HL-60/S4 (cell line): ENCODE results near the gene KRT20.

Experiments
- in situ Hi-C: fragments of 300-500 bp; cut with MboI; formaldehyde crosslinking; loops from 2 replicates; pipeline ENCODE4 v1.14.3; 2022; ENCODE audit warnings: low sequenced_read_pairs

The KRT20 gene

DNA sequence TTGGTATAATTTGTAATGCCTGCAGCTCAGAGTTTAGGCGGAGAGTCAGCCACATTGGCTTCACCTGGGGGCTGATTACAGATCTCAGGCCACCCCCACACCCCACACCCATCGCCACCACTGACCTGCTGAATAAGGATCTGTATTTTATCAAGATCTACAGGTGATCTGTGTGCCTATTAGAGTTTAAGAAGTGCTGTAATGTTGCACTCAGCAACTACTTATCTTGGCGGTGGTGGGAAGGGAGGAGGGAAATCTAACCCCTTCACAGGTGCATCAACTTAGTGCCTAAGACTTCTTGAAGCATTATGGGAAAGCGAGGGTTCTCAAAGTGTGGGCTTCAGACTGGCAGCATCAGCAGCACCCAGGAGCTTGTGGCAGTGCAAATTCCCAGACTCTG lies 17.5 kb upstream of the KRT20 start:
- in situ Hi-C loops: loop anchor here (25.0 kb wide), 1 partner anchor 760 kb away; no protein-coding TSS in a partner anchor

DNA sequence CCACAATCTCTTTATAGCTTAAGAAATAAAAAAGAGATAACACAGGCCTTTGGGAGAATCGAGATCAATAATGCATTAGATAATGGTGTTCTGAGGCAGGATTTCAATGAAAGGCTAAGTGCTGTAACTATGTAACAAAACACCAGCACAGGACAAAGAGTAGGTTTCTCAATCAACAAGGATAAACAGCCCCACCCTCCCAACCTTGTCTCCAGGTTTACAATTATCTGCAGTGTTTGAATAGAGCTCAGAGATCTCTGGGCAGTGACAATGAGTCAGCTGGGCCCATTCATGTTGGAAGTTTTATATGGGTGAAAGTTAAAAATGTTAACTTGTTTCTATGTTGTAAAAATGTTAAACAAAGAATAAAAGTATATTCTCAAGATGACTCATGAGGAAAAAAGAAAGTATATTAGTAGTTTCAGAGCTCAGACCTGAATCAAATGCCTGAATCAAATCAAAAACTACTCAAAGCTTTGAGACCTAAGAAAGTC lies 17.0 kb upstream of the KRT20 start:
- in situ Hi-C loops: loop anchor here (25.0 kb wide), 1 partner anchor 760 kb away; no protein-coding TSS in a partner anchor

DNA sequence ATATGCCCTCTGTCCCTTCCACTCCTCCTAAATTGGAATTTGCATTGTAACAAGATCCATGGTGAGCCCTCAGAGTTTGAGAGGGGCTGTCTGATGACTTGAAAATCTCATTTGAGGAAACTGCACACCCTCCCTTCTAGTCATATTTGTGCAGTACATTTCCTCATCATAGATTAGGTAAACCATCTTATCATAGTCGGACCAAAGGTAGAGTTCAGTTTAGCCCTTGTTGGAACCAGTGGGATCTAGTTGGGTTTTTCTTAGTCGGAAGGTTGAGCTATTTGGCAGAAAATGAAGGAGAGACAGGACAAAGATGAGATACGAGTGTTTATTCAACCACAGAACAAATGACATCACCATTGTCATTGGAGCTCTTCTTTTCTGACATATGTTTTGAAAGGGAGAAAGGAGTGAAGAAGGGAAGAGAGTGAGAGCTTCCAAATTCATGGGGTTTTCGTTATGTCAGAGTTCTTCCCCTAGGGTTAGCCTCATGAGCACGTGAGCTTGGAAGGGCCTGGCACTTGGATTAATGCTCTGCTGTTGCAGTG lies 15.8 kb upstream of the KRT20 start:
- in situ Hi-C loops: loop anchor here (25.0 kb wide), 1 partner anchor 761 kb away; no protein-coding TSS in a partner anchor

DNA sequence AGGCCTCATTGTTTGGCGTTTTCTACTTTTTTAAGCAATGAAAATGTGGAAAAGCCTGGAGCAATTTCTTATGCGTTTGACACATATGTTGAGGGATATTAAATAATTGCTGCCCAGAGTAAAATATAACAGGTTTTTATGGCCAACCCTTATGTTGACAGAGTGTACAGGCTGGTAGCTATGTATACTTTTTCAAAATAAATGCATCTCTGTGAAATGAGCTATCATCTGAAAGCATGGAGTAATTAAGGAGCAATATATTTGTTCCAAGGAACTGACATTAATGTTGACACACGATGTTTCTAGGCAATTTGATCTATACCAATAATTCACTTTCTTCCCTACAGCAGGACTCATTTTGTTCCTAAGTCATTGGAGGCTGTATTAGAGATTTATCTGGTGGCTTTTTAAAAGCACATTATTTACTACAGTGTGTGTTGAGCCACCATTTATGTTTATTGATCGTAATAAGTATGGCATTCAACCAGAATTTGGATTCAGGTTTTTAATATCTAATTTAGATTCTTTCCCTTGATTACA lies 11.9 kb upstream of the KRT20 start:
- in situ Hi-C loops: no loop called here

DNA sequence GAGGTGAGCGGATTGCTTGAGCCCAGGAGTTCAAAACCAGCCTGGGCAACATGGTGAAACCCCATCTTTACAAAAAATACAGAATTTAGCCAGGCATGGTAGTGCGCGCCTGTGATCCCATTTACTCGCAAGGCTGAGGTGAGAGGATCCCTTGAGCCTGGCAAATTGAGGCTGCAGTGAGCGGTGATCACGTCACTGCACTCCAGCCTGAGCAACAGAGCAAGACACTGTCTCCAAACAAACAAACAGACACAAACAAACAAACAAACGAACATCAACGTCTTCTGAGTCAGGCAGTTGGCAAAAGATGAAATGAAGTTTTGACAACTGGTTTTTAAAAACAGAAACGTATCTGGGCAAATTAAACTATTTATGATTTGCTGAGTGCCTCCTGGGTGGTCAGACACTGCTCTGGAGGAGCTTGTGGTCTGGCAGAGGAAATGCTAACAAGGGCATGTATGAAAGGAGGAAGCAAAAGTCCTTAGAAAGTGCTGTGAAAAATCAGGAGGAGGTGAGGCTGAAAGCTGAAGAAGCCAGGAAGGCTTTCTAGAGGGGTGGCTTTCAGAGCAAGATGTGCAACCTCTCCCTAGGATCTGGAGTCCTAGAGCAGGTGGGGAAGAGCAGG lies 10.2 kb upstream of the KRT20 start:
- in situ Hi-C loops: no loop called here

DNA sequence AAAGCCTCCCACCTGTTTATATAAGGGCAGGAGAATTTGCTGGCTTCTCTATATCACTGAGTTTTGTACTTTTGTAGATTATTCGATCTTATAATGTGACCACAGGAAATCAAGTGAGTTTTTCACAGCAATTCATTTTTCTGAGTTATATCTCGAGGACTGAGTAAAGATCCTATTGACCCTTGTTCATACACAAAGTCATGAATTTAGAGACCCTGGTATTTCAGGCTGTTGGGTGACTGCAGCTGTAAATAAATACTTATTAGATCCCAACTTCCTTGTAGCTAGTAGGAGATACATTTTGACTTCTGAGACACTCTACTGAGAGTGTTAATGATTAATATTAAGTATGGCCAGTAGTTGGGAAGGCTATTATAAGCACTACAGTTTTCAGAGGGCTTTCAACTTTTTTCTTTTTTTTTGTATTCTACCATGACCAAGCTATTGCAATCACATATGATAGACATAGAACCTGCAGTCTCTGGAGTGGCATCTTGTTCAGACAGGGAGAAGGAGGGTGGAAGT lies 3.2 kb upstream of the KRT20 start:
- in situ Hi-C loops: no loop called here

DNA sequence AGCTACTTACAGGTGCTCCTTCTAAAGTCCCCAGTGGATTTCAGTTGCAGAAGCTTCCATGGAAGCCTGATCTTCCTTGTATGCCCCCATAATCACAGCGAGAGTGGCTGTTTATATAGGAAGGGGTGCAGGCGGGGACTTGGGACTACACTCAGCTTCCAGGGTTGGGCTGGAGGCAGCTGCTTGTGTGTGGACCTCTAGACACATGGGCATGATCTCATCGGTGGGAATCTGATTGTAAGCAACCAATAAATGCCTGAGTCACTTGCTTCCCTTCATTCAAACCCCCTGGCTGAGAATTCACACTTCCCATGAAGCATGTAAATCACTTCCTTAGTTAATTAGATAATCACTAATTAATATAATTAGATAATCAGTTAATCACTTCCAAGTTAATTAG lies 1.0 kb upstream of the KRT20 start:
- in situ Hi-C loops: no loop called here

DNA sequence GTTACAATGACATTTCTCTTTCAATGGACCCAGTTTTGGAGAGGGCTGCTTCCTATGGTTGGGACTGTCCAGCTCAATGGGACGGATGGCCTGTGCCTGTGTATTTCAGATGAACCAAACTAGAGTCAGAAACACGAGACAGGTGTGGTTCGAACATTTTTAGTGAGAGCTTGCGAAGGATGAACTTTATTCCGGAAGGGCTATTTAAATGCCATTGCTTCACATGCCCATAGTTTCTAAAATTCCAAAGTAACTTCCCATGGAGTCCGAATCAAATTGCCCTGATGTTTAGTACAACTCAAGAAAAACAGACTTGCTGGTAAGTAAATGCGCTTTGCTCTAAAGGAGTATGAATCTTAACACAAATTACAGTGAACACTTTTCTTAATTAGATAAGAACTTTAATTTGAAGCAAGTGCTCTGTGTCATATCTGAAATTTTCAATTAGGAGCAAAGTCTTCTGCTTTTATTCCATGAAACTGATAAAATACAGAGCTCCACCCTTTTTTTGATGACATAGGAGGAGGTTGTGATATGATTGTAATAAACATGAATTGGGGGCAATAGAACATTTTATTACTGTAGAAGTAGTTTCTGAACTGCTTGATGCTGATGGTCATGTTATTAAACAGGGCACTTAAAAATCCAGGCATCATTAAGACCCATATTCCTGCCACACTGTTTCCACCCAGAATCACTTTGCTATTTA lies 1.3 kb downstream of the KRT20 start:
- in situ Hi-C loops: no loop called here

DNA sequence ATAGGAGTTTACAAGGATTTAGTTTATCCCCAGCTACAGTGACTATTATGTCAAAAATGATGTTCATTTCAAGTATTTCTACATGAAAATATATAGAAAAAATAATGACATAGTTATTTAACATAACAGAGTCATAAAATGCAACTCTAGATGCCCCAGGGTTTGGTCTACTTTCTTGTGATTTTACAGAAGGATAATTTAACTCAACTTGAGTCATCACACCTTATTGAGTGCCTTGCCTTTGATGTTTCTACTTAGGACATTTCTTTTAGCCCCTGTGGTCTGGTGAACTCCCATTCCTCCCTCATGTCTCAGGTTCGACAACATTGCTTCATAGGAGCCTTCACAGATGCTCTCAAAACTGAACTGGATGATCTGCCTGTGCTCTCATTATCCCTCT lies 2.0 kb downstream of the KRT20 start:
- in situ Hi-C loops: no loop called here

DNA sequence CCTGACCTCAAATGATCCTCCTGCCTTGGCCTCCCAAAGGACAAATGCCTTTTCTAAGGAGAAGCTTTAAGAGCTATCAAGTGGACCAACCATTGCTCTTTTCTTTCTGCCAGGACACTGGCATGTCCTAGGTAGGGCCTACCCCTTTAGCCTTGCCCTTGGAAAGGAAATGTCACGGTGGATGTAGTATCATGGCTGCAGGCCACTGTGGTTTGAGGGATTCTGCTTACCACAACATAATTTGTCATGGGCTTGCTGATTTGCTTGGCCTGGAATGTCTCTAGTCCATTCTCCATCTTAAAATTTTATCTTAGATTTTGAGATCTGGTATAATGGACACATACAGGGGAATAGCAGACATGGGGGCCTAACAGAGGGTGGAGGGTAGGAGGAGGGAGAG lies 6.0 kb downstream of the KRT20 start:
- in situ Hi-C loops: no loop called here

DNA sequence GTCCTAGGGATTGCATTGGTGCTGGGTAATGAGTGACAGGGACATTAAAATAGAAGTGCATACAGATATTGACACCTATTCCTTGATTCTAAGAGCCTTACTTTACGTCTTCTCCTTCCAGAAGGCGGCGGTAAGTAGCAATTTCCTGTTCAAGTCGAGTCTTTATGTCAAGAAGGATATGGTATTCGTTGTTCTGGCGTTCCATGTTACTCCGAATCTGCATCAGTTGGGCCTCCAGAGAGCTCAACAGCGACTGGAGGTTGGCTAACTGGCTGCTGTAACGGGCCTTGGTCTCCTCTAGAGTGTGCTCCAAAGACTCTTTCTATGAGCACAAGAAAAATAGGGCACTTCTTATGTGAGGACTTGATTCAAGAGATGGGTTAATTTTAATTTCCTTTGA lies 7.0 kb downstream of the KRT20 start:
- in situ Hi-C loops: no loop called here

DNA sequence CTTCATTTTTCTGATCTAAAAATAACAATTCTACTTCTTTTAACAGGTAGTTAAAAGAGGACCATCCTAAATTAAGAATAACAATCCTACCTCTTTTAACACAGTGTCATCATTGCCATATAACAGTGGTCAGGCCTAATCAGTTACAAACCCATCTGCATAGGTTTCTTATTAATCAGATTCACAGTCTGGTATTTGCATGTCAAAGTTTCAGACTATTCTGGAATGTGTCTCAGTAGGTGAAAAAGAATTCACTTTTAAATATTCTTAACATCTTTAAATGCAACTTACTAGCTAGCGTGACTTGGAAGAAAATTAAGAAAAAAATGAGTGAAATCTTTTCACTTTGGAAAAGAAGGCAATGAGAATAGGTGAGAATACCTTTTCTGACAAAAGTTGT lies 11.2 kb downstream of the KRT20 start:
- in situ Hi-C loops: no loop called here

DNA sequence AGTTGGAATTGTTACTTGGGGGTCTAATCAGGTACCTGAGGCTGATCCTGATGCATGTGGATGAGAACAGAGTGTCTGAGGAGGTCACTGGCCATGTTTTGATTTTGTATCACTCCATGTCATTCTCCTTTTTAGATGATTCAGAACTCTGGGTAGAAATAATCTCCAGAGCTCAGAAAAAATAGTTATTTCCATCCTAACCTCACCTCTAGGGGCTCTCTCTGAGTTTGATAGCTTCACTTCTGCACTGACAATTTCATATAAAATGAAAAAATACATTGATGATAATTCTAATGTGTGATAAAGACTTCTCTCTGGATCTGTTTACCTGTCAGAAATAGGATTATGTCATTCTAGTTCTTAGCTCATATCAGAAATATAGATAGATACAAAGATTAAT lies 11.8 kb downstream of the KRT20 start:
- in situ Hi-C loops: no loop called here

DNA sequence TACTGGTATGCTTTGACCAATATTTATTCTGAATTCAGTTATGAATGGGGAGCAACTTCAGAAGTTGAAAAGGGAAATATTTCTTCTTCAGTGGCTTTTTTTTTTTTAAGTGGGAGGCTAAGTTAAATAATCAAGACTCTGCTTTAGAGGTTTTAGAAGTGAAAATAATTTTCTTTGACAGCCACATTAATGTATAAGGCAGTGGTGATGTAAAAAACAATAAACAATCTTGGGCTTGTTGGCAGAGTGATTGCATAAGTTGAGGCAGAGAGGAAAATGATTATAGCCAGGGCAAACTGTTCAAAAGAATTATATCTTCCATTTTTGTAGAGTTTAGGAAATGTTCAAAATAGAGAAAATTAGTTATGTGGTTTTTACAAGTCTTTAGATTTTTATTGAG lies 12.6 kb downstream of the KRT20 start:
- in situ Hi-C loops: no loop called here

DNA sequence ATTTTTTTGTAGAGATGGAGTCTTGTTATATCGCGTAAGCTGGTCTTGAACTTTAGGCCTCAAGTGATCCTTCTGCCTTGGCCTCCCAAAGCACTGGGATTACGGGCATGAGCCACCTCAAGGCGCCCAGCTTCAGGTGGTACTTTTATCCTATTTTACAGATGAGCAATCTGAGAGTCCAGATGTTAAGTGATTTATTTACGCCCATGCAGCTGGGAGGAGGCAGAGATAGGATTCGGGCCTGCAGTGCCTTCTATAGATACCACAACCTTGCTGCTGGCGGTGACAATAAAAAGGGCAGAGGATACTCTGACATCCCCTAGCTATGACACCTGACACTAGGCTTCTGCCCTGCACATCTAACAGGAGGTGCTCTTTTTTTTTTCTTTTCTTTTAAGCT lies 13.7 kb downstream of the KRT20 start:
- in situ Hi-C loops: no loop called here

DNA sequence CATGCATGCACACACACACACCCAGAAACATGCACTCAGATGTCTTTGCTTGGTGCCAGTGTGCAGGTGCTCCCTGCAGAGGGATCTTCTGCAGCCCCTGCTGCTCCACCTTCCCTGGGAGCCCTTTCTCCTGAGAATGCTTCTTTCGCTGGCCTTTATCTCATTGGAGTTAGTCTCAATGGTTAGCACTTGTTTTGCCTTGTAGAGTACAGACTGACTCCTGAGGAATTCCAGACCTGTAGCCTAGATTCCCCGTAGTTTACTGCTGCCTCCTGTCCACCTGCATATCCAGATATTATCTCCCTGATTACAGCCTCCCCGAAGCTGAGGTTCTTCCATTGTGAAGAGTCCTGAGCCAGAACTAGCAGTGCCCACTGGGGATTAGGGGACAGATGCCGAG lies 14.9 kb downstream of the KRT20 start:
- in situ Hi-C loops: no loop called here

DNA sequence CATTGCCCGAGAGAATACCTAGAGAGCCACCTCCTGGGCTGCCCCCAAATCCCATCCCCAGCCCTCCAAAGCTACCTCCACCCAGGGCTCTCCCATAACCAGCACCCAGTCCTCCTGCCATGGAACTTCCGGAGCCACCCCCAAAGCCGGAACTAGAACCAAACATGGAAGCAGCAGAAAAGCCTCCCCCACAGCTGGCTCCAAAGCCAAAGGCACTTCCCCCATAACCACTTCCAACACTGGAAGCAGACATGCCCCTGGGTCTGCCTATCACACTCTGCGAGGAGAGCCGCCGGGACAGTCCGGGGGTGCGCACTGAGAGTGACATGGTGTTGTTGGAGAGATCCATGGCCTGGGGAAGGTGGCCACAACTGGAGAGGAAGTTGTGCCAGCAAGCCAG lies 18.2 kb downstream of the KRT20 start, which contains the start of gene KRT12:
TSS of gene KRT12 (minus strand) at position 386 of the 400 bp plus-strand sequence. CDS start at position 349, 37 bp downstream.
- in situ Hi-C loops: no loop called here

DNA sequence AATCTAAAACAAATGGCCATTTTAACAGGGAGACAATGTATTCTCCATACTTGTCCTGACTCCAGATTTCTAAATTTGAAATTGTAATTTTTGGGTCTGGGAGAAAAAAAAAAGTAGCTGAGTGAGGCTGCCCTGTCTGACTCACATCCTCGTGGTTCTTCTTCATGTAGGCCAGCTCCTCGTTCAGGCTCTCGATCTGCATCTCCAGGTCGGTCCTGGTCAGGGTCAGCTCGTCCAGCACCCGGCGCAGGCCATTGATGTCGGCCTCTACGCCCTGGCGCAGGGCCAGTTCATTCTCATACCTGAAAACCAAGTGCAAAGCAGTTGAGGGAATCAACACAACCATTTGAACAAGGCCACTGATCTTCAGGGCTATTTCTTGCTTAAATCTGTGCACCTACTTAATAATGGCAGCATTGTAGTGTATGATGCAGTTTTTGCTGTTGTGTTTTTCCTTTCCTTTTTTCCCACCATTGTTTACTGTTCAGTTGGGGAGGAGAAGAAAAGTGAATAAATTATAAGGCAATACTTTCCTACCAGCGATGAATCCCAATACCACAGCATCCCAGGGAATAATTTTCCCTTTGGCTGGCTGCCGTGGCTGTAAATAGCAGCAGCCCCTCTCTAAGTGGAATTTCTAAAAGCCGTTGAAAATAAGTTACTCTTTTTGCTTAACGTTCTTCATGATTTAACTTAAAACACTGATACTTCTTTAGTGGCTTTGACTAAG lies 20.2 kb downstream of the KRT20 start:
- in situ Hi-C loops: no loop called here

DNA sequence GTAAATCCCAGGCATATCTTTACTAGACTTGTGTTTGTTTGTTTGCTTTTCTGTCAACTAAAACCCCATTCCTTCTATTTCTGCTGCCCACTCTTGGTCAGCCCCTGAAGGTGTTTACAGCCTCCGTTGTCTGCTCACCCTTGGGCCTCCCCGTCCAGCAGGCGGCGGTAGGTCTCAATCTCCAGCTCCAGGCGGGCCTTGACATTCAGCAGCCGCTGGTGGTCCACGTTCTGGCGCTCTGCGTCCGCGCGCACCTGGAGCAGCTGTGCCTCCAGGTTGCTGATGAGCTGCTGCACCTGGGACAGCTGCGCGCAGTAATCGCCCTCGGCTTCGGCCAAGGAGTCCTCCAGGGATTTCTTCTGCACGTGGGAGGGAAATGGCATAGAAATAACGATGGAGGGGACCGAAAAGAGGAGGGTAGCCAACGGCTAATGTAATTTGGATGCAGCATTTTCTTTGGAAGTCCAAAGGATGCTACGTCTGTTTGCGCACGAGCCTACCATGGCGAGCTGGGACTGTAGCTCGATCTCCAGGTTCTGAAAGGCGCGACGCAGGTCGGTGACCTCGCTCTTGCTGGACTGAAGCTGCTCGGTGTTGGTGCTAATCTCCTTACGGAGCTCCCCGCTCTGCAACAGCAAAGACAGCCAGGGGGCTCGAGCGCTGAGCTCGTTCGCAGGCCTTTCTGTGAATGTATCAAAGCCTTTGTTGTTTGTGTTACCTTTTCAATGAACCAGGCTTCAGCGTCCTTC lies 21.9 kb downstream of the KRT20 start:
- in situ Hi-C loops: no loop called here

DNA sequence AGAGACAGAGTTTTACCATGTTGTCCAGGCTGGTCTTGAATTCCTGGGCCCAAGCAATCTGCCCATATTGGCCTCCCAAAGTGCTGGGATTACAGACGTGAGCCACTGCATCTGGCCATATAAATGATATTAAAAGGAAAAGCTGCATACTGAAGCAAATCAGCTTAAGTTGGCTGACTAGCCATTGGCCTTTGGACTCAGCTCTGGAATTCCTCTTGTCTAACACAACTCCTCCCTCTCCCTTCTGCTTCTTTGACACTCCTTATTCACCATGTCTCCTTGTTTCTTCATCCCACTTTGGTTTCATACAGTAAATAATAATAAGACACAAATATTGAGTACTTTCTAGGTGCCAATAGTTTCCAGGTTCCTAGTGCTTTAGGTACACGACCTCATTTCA lies 25.5 kb downstream of the KRT20 start:
- in situ Hi-C loops: no loop called here
